Measurements from ENCODE around the gene LPCAT4. TPM values are rescaled to one million over a fixed set of nuclear protein-coding genes. Genes with fewer than 3 reads are reported as not detected.
A peak's percentile ranks its signal among the peaks of the same experiment; 100 is the strongest.

The LPCAT4 gene
- total RNA-seq, 1 donor from 2014 or later, result 80.6 TPM

DNA sequence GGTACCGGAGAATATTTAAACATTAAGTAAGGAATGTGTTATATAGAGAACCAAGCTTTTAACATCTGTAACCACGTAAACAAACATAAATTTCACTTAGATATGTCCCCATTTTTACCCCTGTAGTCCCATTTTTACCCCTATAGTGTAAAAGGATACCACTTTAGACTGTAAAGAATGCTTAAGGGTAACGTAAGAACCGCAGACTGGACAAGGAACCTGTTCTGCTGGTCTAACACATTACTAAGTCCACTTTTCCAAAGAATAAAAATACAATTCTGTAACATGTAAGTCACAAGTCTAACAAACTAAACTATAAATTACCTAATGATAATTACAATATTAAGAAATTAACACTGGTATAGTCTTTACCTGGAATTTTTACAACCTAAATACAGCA is 32.3 kb downstream of the LPCAT4 start:
- H3K27ac ChIP-seq (replicated peaks), result peak overlapping the region; percentile 94
- intact Hi-C loops (cut with micrococcal nuclease), result no loop called here
- H3K9me3 ChIP-seq (replicated peaks), result no peaks in the 10 kb centered on the region
- peaks cover 57% of the 10 kb centered on the region for H3K4me1 ChIP-seq
- peak overlapping the region; percentile 86 for H3K4me3 ChIP-seq
- no peaks in the 10 kb centered on the region for H3K27me3 ChIP-seq (ENCODE audit: low read depth)
- no peak for TF ChIP-seq CTCF (IDR thresholded peaks at IDR 0.05; ENCODE audit: borderline replicate concordance)
- peaks cover 5% of the 10 kb centered on the region for H3K36me3 ChIP-seq
- DNase-seq, result no peak

DNA sequence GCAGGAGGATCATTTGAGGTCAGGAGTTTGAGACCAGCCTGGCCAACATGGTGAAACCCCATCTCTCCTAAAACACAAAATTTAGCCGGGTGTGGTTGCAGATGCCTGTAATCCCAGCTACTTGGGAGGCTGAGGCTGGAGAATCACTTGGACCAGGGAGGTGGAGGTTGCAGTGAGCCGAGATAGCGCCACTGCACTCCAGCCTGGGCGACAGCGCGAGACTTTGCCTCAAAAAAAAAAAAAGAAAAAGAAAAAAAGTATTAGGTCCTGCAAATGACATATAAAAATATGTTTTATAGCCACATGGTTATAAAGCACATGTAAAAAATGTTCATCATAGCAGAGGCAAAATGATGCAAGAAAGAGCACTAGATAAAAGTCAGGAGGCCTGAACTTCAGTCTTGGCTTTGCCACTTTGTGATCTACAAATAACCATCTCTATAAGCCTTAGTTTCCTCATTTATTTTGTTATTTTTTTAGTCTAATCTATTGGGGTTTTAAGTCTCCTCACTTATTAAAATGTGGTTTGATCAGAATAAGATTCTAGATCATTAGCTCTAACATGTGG is 34.4 kb downstream of the LPCAT4 start:
- H3K27me3 ChIP-seq (ENCODE audit: low read depth), result no peaks in the 10 kb centered on the region
- no peak for TF ChIP-seq CTCF (IDR thresholded peaks at IDR 0.05; ENCODE audit: borderline replicate concordance)
- H3K27ac ChIP-seq (replicated peaks), result no peak overlapping the region
- peaks cover 62% of the 10 kb centered on the region for H3K4me1 ChIP-seq
- DNase-seq, result no peak
- intact Hi-C loops (cut with micrococcal nuclease), result no loop called here
- H3K9me3 ChIP-seq (replicated peaks), result no peaks in the 10 kb centered on the region
- H3K36me3 ChIP-seq, result peaks cover 5% of the 10 kb centered on the region
- H3K4me3 ChIP-seq, result no peak overlapping the region

GRCh38 chr15:34331809-34332208 is 35.2 kb downstream of the LPCAT4 start:
- Histone ChIP-seq H3K36me3 (peaks cover 5% of the 10 kb centered on the region), H3K4me3 (no peak overlapping the region), H3K27ac (replicated peaks) (no peak overlapping the region), H3K4me1 (peaks cover 56% of the 10 kb centered on the region), H3K9me3 (replicated peaks) (no peaks in the 10 kb centered on the region), H3K27me3 (ENCODE audit: low read depth) (no peaks in the 10 kb centered on the region)
- intact Hi-C loops (cut with micrococcal nuclease), result no loop called here
- no peak for DNase-seq
- TF ChIP-seq CTCF (IDR thresholded peaks at IDR 0.05; ENCODE audit: borderline replicate concordance), result no peak

DNA sequence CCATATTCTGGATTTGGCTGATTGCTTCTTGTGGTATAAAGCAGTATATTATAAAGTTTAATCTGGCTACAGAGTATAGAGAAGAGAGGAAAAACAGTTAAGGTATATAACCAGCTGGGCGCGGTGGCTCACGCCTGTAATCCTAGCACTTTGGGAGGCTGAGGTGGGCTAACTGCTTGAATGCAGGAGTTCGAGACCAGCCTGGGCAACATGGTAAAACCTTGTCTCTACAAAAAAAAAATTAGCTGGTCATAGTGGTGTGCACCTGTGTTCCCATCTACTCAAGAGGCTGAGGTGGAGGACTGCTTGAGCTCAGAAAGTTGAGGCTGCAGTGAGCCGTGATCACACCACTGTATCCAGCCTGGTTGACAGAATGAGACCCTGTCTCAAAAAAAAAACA is 36.7 kb downstream of the LPCAT4 start:
- H3K36me3 ChIP-seq, result peaks cover 5% of the 10 kb centered on the region
- peaks cover 51% of the 10 kb centered on the region for H3K4me1 ChIP-seq

DNA sequence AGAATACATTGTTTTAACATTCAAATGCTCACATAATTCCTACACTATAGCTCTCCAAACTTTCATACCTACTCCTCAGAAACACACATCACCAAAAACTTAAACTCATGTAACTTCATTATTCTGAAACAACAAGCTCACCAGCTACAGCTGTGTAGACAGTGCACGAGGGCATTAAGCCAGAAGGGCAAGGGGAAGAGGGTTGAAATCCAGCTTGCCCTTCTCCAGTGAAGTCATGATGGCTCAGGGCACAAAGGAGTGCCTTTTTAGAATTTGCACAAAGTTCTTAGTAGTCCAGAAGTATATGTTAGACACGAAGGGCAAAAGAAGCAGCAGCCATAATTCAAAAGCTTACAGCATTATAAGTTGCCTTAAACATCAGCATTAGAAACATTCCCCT is 38.0 kb downstream of the LPCAT4 start:
- intact Hi-C loops (cut with micrococcal nuclease), result no loop called here
- H3K27ac ChIP-seq (replicated peaks), result no peak overlapping the region

More for the DNA sequence above, 36.7 kb downstream of the LPCAT4 start:
- Histone ChIP-seq H3K27me3 (ENCODE audit: low read depth) (no peaks in the 10 kb centered on the region), H3K4me3 (no peak overlapping the region), H3K27ac (replicated peaks) (no peak overlapping the region), H3K9me3 (replicated peaks) (no peaks in the 10 kb centered on the region)
- no peak for TF ChIP-seq CTCF (IDR thresholded peaks at IDR 0.05; ENCODE audit: borderline replicate concordance)
- intact Hi-C loops (cut with micrococcal nuclease), result no loop called here
- DNase-seq, result no peak

More for the DNA sequence above, 38.0 kb downstream of the LPCAT4 start:
- no peak for TF ChIP-seq CTCF (IDR thresholded peaks at IDR 0.05; ENCODE audit: borderline replicate concordance)
- no peak for DNase-seq
- Histone ChIP-seq H3K4me1 (peaks cover 41% of the 10 kb centered on the region), H3K27me3 (ENCODE audit: low read depth) (no peaks in the 10 kb centered on the region), H3K36me3 (peaks cover 5% of the 10 kb centered on the region), H3K4me3 (no peak overlapping the region), H3K9me3 (replicated peaks) (no peaks in the 10 kb centered on the region)
